ENCODE results near the gene LDLRAD1. TPM values are rescaled to one million over a fixed set of nuclear protein-coding genes. Genes with fewer than 3 reads are reported as not detected.
"Not testable (repeated sequence)": the region's sequence is repeated elsewhere in the genome, so short reads cannot be mapped to it uniquely, and the experiment has no call there.

Gene LDLRAD1
- total RNA-seq, 2 donors from 2014 or later: not detected

GRCh38 chr1:54051933-54052430 is 34.0 kb upstream of the LDLRAD1 start:
- H3K4me3 Mint-ChIP-seq: no peak overlapping the region
- 15 to 33% methylated on average over 3 to 8 of the region's 8 CpGs for WGBS, 2 experiments (ENCODE audit: insufficient coverage in 1 of 2, insufficient read length in 1 of 2)
- H3K27me3 Mint-ChIP-seq (ENCODE audit: insufficient read depth): no peaks in the 10 kb centered on the region
- H3K27ac Mint-ChIP-seq: no peak overlapping the region
- H3K4me1 Mint-ChIP-seq: peaks cover 11% of the 10 kb centered on the region
- Histone ChIP-seq H3K9ac (ENCODE audit: extremely low read depth, low read length, poor library complexity, severe bottlenecking) (peak overlapping the region; percentile 91), H3K4me1 (ENCODE audit: control insufficient read depth, insufficient read depth, low read length) (peaks cover 10% of the 10 kb centered on the region), H3K27me3 (ENCODE audit: control insufficient read depth, insufficient read depth, low read length, poor library complexity, severe bottlenecking) (no peaks in the 10 kb centered on the region), H3K27ac (ENCODE audit: low read depth, low read length) (peak overlapping the region; percentile 89), H3K36me3 (ENCODE audit: control insufficient read depth, insufficient read depth, low read length) (no peaks in the 10 kb centered on the region), H3K9me3 (ENCODE audit: control insufficient read depth, low read length) (no peaks in the 10 kb centered on the region), H3K4me3 (ENCODE audit: low read length) (peak overlapping the region; percentile 94)
- DNase-seq: no peak
- H3K36me3 Mint-ChIP-seq (ENCODE audit: low read depth): peaks cover 2% of the 10 kb centered on the region
- no peaks in the 10 kb centered on the region for H3K9me3 Mint-ChIP-seq
- TF ChIP-seq, protein P1, sequence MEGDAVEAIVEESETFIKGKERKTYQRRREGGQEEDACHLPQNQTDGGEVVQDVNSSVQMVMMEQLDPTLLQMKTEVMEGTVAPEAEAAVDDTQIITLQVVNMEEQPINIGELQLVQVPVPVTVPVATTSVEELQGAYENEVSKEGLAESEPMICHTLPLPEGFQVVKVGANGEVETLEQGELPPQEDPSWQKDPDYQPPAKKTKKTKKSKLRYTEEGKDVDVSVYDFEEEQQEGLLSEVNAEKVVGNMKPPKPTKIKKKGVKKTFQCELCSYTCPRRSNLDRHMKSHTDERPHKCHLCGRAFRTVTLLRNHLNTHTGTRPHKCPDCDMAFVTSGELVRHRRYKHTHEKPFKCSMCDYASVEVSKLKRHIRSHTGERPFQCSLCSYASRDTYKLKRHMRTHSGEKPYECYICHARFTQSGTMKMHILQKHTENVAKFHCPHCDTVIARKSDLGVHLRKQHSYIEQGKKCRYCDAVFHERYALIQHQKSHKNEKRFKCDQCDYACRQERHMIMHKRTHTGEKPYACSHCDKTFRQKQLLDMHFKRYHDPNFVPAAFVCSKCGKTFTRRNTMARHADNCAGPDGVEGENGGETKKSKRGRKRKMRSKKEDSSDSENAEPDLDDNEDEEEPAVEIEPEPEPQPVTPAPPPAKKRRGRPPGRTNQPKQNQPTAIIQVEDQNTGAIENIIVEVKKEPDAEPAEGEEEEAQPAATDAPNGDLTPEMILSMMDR (conservative IDR thresholded peaks at IDR 0.05): no peak

GRCh38 chr1:54050435-54050834 is 32.4 kb upstream of the LDLRAD1 start:
- H3K27me3 Mint-ChIP-seq (ENCODE audit: insufficient read depth); H3K27ac ChIP-seq (ENCODE audit: low read depth, low read length); H3K27me3 ChIP-seq (ENCODE audit: control insufficient read depth, insufficient read depth, low read length, poor library complexity, severe bottlenecking); H3K9me3 ChIP-seq (ENCODE audit: control insufficient read depth, low read length); H3K9ac ChIP-seq (ENCODE audit: extremely low read depth, low read length, poor library complexity, severe bottlenecking); H3K9me3 Mint-ChIP-seq; H3K36me3 ChIP-seq (ENCODE audit: control insufficient read depth, insufficient read depth, low read length); H3K4me3 Mint-ChIP-seq; DNase-seq; H3K4me1 ChIP-seq (ENCODE audit: control insufficient read depth, insufficient read depth, low read length); H3K27ac Mint-ChIP-seq; H3K4me3 ChIP-seq (ENCODE audit: low read length); H3K36me3 Mint-ChIP-seq (ENCODE audit: low read depth): not testable (repeated sequence)
- peaks cover 11% of the 10 kb centered on the region for H3K4me1 Mint-ChIP-seq
- 93 to 98% methylated on average over 9 to 12 of the region's 12 CpGs for WGBS, 2 experiments (ENCODE audit: insufficient coverage in 1 of 2, insufficient read length in 1 of 2)

- Histone ChIP-seq H3K27me3 (ENCODE audit: control insufficient read depth, insufficient read depth, low read length, poor library complexity, severe bottlenecking) (no peaks in the 10 kb centered on the region), H3K9ac (ENCODE audit: extremely low read depth, low read length, poor library complexity, severe bottlenecking) (no peak overlapping the region), H3K9me3 (ENCODE audit: control insufficient read depth, low read length) (no peaks in the 10 kb centered on the region), H3K4me1 (ENCODE audit: control insufficient read depth, insufficient read depth, low read length) (peaks cover 4% of the 10 kb centered on the region), H3K36me3 (ENCODE audit: control insufficient read depth, insufficient read depth, low read length) (peaks cover 6% of the 10 kb centered on the region), H3K27ac (ENCODE audit: low read depth, low read length) (no peak overlapping the region), H3K4me3 (ENCODE audit: low read length) (no peak overlapping the region)
- 87 to 93% methylated on average over 3 to 5 of the region's 5 CpGs for WGBS, 2 experiments (ENCODE audit: insufficient coverage in 1 of 2, insufficient read length in 1 of 2)
- Mint-ChIP-seq H3K4me3 (no peak overlapping the region), H3K36me3 (ENCODE audit: low read depth) (peaks cover 2% of the 10 kb centered on the region), H3K4me1 (peaks cover 3% of the 10 kb centered on the region), H3K27ac (peak overlapping the region; percentile 42), H3K27me3 (ENCODE audit: insufficient read depth) (no peaks in the 10 kb centered on the region), H3K9me3 (no peaks in the 10 kb centered on the region)
- DNase-seq: no peak
- TF ChIP-seq, protein P1 (conservative IDR thresholded peaks at IDR 0.05): no peak
These were observed 29.7 kb upstream of the LDLRAD1 start for GRCh38 chr1:54047384-54048305.
